ENCODE data around the gene NELL2. TPM values are rescaled to one million over a fixed set of nuclear protein-coding genes. Genes with fewer than 3 reads are reported as not detected.

Gene NELL2
- total RNA-seq, 2 experiments from 2014 or later: 28.4 to 35.8 TPM

GRCh38 chr12:44503329-44503728 lies 372.8 kb downstream of the NELL2 start:
- Mint-ChIP-seq H3K4me1 (no peaks in the 10 kb centered on the region), H3K9me3 (ENCODE audit: low read depth) (peaks cover 2% of the 10 kb centered on the region), H3K4me3 (no peak overlapping the region), H3K36me3 (ENCODE audit: low read depth) (no peaks in the 10 kb centered on the region), H3K27me3 (no peaks in the 10 kb centered on the region), H3K27ac (no peak overlapping the region)
- no peak for ATAC-seq
- ChIA-PET CTCF (no interaction called here), POLR2A (no interaction called here)
- no peak for DNase-seq
- intact Hi-C loops (cut with DNase I, micrococcal nuclease): no loop called here

GRCh38 chr12:44502681-44503080 lies 373.4 kb downstream of the NELL2 start:
- no peak for DNase-seq
- Mint-ChIP-seq H3K4me3 (no peak overlapping the region), H3K27me3 (no peaks in the 10 kb centered on the region), H3K9me3 (ENCODE audit: low read depth) (peaks cover 2% of the 10 kb centered on the region), H3K36me3 (ENCODE audit: low read depth) (no peaks in the 10 kb centered on the region), H3K4me1 (no peaks in the 10 kb centered on the region), H3K27ac (no peak overlapping the region)
- intact Hi-C loops (cut with DNase I, micrococcal nuclease): no loop called here
- CTCF ChIA-PET: interaction anchor here (0.8 kb wide), 1 partner anchor 507 kb away, joined by 3 read pairs; no protein-coding TSS in a partner anchor
- no peak for ATAC-seq
- POLR2A ChIA-PET: no interaction called here

DNA sequence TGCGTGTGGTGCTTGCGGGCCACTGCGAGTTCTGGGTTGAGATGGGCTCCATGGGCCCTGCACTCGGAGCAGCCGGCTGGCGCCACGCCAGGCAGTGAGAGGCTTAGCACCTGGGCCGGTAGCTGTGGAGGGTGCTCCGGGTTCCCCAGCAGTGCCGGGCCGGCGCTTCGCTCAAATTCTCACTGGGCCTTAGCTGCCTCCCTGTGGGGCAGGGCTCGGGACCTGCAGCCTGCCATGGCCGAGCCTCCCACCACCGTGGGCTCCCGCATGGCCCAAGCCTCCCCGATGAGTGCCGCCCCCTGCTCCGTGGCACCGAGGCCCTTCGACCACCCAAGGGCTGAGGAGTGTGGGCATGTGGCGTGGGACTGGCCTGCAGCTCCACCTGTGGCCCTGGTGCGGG lies 375.7 kb downstream of the NELL2 start:
- POLR2A ChIA-PET: no interaction called here
- Mint-ChIP-seq H3K4me3 (no peak overlapping the region), H3K27me3 (no peaks in the 10 kb centered on the region), H3K9me3 (ENCODE audit: low read depth) (peaks cover 2% of the 10 kb centered on the region), H3K36me3 (ENCODE audit: low read depth) (no peaks in the 10 kb centered on the region), H3K27ac (no peak overlapping the region), H3K4me1 (no peaks in the 10 kb centered on the region)
- ATAC-seq: no peak
- intact Hi-C loops (cut with DNase I, micrococcal nuclease): no loop called here
- DNase-seq: no peak
- CTCF ChIA-PET: interaction anchor here (1.8 kb wide), 1 partner anchor 10 kb away, joined by 4 read pairs; no protein-coding TSS in a partner anchor

GRCh38 chr12:44497044-44497443 lies 379.1 kb downstream of the NELL2 start:
- intact Hi-C loops (cut with DNase I, micrococcal nuclease): no loop called here
- H3K9me3 Mint-ChIP-seq (ENCODE audit: low read depth): peaks cover 2% of the 10 kb centered on the region
- no peak for ATAC-seq
- no peak overlapping the region for H3K4me3 Mint-ChIP-seq
- peaks cover 2% of the 10 kb centered on the region for H3K27me3 Mint-ChIP-seq
- no peaks in the 10 kb centered on the region for H3K4me1 Mint-ChIP-seq
- DNase-seq: no peak
- no peaks in the 10 kb centered on the region for H3K36me3 Mint-ChIP-seq (ENCODE audit: low read depth)
- H3K27ac Mint-ChIP-seq: no peak overlapping the region
- ChIA-PET CTCF (no interaction called here), POLR2A (no interaction called here)

GRCh38 chr12:44490181-44490580 lies 385.9 kb downstream of the NELL2 start:
- DNase-seq (no peak), ATAC-seq (no peak)
- H3K9me3 Mint-ChIP-seq (ENCODE audit: low read depth): no peaks in the 10 kb centered on the region
- no peaks in the 10 kb centered on the region for H3K36me3 Mint-ChIP-seq (ENCODE audit: low read depth)
- H3K4me3 Mint-ChIP-seq: no peak overlapping the region
- intact Hi-C loops (cut with DNase I, micrococcal nuclease): no loop called here
- no peak overlapping the region for H3K27ac Mint-ChIP-seq
- ChIA-PET POLR2A (no interaction called here), CTCF (interaction anchor here (0.6 kb wide), 1 partner anchor 17 kb away, joined by 3 read pairs; no protein-coding TSS in a partner anchor)
- peaks cover 3% of the 10 kb centered on the region for H3K27me3 Mint-ChIP-seq
- H3K4me1 Mint-ChIP-seq: no peaks in the 10 kb centered on the region

GRCh38 chr12:44488180-44488579 lies 387.9 kb downstream of the NELL2 start:
- ATAC-seq (no peak), DNase-seq (no peak)
- intact Hi-C loops (cut with DNase I, micrococcal nuclease): no loop called here
- CTCF ChIA-PET: no interaction called here
- Mint-ChIP-seq H3K27me3 (peaks cover 3% of the 10 kb centered on the region), H3K9me3 (ENCODE audit: low read depth) (no peaks in the 10 kb centered on the region), H3K27ac (no peak overlapping the region), H3K4me1 (no peaks in the 10 kb centered on the region), H3K36me3 (ENCODE audit: low read depth) (no peaks in the 10 kb centered on the region), H3K4me3 (no peak overlapping the region)
- POLR2A ChIA-PET: no interaction called here

GRCh38 chr12:44484862-44485261 lies 391.3 kb downstream of the NELL2 start:
- Mint-ChIP-seq H3K27ac (no peak overlapping the region), H3K36me3 (ENCODE audit: low read depth) (no peaks in the 10 kb centered on the region), H3K9me3 (ENCODE audit: low read depth) (peaks cover 3% of the 10 kb centered on the region), H3K4me3 (no peak overlapping the region), H3K4me1 (no peaks in the 10 kb centered on the region), H3K27me3 (peaks cover 2% of the 10 kb centered on the region)
- POLR2A ChIA-PET: no interaction called here
- CTCF ChIA-PET: no interaction called here
- DNase-seq: no peak
- intact Hi-C loops (cut with DNase I, micrococcal nuclease): no loop called here
- ATAC-seq: no peak

GRCh38 chr12:44477331-44477980 lies 398.7 kb downstream of the NELL2 start:
- H3K27ac Mint-ChIP-seq: no peak overlapping the region
- H3K4me1 Mint-ChIP-seq: no peaks in the 10 kb centered on the region
- H3K4me3 Mint-ChIP-seq: no peak overlapping the region
- DNase-seq (no peak), ATAC-seq (no peak)
- ChIA-PET CTCF (interaction anchor here (0.8 kb wide), 1 partner anchor 517 kb away, joined by 3 read pairs; no protein-coding TSS in a partner anchor), POLR2A (no interaction called here)
- H3K9me3 Mint-ChIP-seq (ENCODE audit: low read depth): peaks cover 11% of the 10 kb centered on the region
- no peaks in the 10 kb centered on the region for H3K27me3 Mint-ChIP-seq
- intact Hi-C loops (cut with DNase I, micrococcal nuclease): no loop called here
- no peaks in the 10 kb centered on the region for H3K36me3 Mint-ChIP-seq (ENCODE audit: low read depth)

- DNase-seq: no peak
- CTCF ChIA-PET: interaction anchor here (0.8 kb wide), 1 partner anchor 517 kb away, joined by 3 read pairs; no protein-coding TSS in a partner anchor
- no peak for ATAC-seq
- Mint-ChIP-seq H3K9me3 (ENCODE audit: low read depth) (peaks cover 10% of the 10 kb centered on the region), H3K4me3 (no peak overlapping the region), H3K27me3 (no peaks in the 10 kb centered on the region), H3K36me3 (ENCODE audit: low read depth) (no peaks in the 10 kb centered on the region), H3K4me1 (no peaks in the 10 kb centered on the region), H3K27ac (no peak overlapping the region)
- intact Hi-C loops (cut with DNase I, micrococcal nuclease): no loop called here
- POLR2A ChIA-PET: no interaction called here
These were observed 399.4 kb downstream of the NELL2 start for GRCh38 chr12:44476683-44477082.

- Mint-ChIP-seq H3K27ac (no peak overlapping the region), H3K27me3 (no peaks in the 10 kb centered on the region), H3K36me3 (ENCODE audit: low read depth) (no peaks in the 10 kb centered on the region), H3K9me3 (ENCODE audit: low read depth) (peaks cover 8% of the 10 kb centered on the region), H3K4me1 (no peaks in the 10 kb centered on the region), H3K4me3 (no peak overlapping the region)
- no peak for DNase-seq
- CTCF ChIA-PET: no interaction called here
- no peak for ATAC-seq
- intact Hi-C loops (cut with DNase I, micrococcal nuclease): no loop called here
- POLR2A ChIA-PET: no interaction called here
These were observed 411.0 kb downstream of the NELL2 start for GRCh38 chr12:44465139-44465538.

GRCh38 chr12:44464180-44464579 lies 411.9 kb downstream of the NELL2 start:
- H3K4me3 Mint-ChIP-seq: no peak overlapping the region
- intact Hi-C loops (cut with DNase I, micrococcal nuclease): no loop called here
- H3K4me1 Mint-ChIP-seq: no peaks in the 10 kb centered on the region
- H3K9me3 Mint-ChIP-seq (ENCODE audit: low read depth): peaks cover 8% of the 10 kb centered on the region
- no peak overlapping the region for H3K27ac Mint-ChIP-seq
- no peak for DNase-seq
- POLR2A ChIA-PET: no interaction called here
- CTCF ChIA-PET: no interaction called here
- peaks cover 2% of the 10 kb centered on the region for H3K27me3 Mint-ChIP-seq
- no peaks in the 10 kb centered on the region for H3K36me3 Mint-ChIP-seq (ENCODE audit: low read depth)
- no peak for ATAC-seq

DNA sequence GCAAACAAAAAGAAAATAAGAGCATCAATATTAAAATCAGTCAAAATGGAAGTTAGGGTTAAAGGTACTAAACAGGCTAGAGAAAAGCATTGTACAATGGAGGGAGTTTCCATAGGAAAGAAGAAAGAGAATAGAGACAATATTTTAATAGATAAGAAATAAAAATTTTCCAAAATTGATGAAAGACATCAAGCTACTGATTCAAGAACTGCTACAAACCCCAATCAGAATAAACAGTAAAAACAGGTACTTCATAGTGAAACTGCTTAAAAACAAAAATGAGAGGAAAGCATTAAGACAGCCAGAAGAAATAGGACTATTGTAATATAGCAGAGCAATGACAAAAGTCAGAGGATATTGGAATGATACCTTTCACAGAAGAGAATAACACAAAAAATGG lies 413.4 kb downstream of the NELL2 start:
- no peak overlapping the region for H3K4me3 Mint-ChIP-seq
- H3K27me3 Mint-ChIP-seq: peaks cover 2% of the 10 kb centered on the region
- ChIA-PET CTCF (interaction anchor here (0.6 kb wide), 1 partner anchor 680 kb away, joined by 4 read pairs; no protein-coding TSS in a partner anchor), POLR2A (no interaction called here)
- no peaks in the 10 kb centered on the region for H3K4me1 Mint-ChIP-seq
- H3K9me3 Mint-ChIP-seq (ENCODE audit: low read depth): peaks cover 8% of the 10 kb centered on the region
- H3K27ac Mint-ChIP-seq: no peak overlapping the region
- no peak for DNase-seq
- no peak for ATAC-seq
- intact Hi-C loops (cut with DNase I, micrococcal nuclease): no loop called here
- no peaks in the 10 kb centered on the region for H3K36me3 Mint-ChIP-seq (ENCODE audit: low read depth)

Data from activated CD4-positive, alpha-beta T cell treated with anti-CD3 and anti-CD28 coated beads for 36 hours (primary cell).